ENCODE data around the gene ARCN1.

DNA sequence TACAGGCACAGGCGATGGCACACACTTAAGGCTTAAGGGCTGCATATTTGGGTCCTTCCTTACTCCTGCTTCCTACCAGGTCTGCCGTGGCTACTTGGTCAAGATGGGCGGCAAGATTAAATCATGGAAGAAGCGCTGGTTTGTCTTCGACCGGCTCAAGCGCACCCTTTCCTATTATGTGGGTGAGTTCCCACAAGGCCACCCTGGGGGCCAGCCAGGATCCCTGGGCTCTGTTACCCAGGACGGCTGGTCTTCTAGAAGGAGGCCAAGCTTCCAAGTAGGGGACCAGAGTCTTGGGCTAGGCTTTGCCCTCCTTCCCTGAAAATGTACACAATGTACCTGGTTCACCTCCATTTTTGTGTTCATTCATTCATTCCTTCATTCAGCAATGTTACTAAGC lies 78.2 kb downstream of the ARCN1 start:
- no peak for TF ChIP-seq KAT2B (IDR thresholded peaks at IDR 0.05; ENCODE audit: low read depth, low read length)
- TF ChIP-seq ZBTB7A (IDR thresholded peaks at IDR 0.05; ENCODE audit: borderline replicate concordance, control insufficient read depth, low read depth, low read length): no peak
- TF ChIP-seq ZNF143 (CRISPR knock-in tag; IDR thresholded peaks at IDR 0.05): no peak
- TF ChIP-seq CTCF (IDR thresholded peaks at IDR 0.05 in 2 of 3, conservative IDR thresholded peaks at IDR 0.05 in 1 of 3; ENCODE audit: insufficient read depth in 2 of 3, low read depth in 1 of 3, low read length in 3 of 3): no peak

All from K562 (cell line).